ENCODE measurements around the gene UTF1.

The UTF1 gene

GRCh38 chr10:133196936-133197758 is 32.9 kb upstream of the UTF1 start:
- DNase-seq (ENCODE audit: low read depth in 3 of 3) = no peak

DNA sequence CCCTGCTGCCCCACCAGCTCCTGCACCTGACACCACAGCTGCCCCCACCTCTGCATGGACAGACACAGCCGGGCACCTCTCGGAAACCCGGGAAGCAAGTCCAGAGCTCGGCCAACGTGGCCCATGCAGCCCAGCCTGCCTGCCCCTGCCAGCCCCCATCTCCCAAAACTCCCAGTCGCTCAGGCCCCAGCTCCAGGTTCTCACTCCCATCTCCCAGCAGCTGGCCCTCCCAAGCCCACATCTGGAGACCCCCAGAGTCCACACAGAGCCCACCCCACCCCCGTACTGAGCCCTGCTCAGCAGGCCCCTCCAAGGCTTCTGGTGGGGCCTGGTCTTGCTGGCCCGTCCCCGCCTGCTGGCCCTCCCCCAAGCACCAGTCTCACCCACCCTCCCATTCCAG is 32.2 kb upstream of the UTF1 start:
- no peak for DNase-seq (ENCODE audit: low read depth in 3 of 3)

DNA sequence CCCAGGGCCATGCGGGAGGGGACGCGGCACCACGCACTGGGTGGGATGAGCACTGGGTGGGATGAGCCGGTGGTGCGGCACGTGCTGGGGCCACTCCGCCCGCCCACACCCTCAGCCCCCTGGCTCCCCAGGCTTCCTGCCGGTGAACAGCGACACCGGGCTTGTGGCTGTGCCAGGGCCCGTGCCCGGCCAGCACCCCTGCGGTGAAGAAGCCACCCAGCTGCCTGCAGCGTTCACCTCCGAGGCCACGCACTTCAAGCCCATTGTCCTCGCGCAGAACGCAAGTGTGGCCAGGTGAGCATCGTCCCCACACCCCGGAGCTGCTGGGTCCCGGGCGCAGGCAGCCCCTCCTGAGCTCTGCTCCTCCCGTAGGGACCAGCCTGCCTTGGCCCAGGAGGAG is 31.8 kb upstream of the UTF1 start:
- DNase-seq (ENCODE audit: low read depth in 3 of 3) = no peak

DNA sequence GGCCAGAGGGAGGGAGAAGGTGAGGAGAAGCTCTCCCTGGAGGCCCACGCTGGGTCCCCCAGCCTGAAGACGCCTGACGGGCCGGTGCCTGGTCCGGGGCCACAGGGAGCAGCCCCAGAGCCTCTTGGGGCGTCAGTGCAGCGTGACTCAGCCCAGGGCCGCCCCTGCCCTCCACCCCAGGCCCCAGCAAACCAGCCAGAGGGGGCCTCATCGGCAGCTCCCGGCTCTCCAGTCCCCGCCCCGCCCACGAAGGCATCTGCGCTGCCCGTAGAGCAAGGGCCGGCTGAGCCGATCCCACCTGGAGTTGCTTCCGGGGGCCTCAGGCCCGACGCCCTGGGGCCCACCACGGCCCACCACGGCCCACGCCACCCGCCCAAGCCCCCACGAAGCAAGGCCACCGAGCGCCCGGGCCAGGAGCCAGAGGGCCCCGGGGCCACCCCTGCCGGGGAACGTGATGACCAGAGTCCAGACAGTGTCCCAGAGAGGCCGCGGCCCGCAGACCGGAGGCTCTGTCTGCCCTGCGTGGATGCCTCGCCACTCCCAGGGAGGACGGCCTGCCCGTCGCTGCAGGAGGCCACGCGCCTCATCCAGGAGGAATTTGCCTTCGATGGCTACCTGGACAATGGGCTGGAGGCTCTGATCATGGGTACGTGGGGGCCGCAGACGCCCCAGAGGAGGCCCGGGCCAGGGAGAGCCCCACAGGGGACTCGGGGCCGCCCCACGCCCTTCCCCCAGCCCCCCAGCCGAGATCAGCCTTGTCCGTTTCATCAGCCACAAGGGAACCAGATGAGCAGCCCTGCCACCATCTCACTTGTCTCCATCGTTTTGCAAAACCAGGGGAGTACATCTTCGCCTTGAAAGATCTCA is 31.2 kb upstream of the UTF1 start:
- no peak for DNase-seq (ENCODE audit: low read depth in 3 of 3)

GRCh38 chr10:133199488-133199885 is 30.5 kb upstream of the UTF1 start:
- no peak for DNase-seq (ENCODE audit: low read depth in 3 of 3)

DNA sequence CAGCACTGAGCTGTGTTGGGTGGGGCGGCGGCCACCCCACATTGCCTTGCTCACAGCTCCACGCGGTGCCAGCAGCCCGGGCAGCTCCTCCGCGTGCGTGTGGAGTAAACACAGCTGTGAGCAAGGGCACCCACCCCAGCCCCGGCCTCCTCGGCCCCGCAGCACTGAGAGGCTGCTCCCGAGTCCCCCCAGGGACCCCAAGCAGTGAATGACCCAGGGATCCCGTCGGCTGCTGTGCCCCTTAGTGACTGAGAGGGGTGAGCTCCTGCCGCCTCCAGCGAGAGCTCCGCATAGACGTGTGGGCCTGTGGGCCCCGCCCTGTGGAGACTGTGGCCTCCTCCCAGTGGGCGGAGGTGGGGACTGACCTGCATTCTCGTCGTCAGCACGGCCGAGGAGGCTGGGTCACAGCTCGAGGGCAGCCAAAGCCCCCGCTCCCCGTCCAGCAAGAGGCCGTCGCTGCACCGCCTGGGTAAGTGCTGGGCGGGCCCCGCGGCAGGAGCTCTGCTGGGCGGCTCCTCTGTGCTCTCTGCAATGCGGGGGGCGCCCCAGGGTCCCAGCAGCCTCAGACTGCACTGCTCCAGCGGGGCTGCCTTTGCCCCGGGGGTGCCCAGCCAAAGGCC is 29.9 kb upstream of the UTF1 start:
- no peak for DNase-seq (ENCODE audit: low read depth in 3 of 3)

- DNase-seq (ENCODE audit: low read depth in 3 of 3) = no peak
Measured at GRCh38 chr10:133200621-133201031, 29.4 kb upstream of the UTF1 start.

DNA sequence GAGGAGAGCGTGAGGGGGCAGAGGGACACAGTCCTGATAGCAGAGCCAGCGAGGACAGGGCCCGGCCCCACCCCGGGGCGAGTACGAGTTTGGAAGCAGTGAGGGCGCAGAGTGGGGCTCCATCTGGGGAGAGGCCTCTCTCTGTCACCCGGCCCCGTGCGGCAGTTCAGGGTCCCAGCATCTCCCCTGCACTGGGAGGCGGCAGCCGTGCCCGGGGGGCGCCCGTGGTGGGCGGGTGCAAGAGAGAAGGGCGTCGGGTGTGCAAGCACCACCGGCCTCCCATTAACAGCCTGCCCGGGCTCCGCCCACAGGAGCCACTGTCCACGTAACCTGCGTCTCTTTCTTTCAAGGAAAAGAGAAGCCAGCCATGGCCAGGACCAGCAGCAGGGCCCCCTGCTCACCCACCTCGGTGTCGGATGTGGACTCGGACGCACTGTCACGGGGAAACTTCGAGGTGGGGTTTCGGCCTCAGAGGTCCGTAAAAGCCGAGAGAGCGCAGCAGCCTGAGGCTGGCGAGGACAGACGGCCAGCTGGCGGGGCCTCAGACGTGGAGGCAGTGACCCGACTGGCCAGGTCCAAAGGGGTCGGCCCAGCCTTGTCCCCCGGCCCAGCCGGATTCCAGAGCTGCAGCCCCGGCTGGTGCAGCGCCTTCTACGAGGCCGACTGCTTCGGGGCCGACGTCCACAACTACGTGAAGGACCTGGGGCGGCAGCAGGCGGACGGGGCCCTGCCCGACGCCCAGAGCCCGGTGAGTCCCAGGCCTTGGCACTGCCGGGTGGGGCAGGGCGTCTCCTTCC is 28.7 kb upstream of the UTF1 start:
- no peak for DNase-seq (ENCODE audit: low read depth in 3 of 3)

DNA sequence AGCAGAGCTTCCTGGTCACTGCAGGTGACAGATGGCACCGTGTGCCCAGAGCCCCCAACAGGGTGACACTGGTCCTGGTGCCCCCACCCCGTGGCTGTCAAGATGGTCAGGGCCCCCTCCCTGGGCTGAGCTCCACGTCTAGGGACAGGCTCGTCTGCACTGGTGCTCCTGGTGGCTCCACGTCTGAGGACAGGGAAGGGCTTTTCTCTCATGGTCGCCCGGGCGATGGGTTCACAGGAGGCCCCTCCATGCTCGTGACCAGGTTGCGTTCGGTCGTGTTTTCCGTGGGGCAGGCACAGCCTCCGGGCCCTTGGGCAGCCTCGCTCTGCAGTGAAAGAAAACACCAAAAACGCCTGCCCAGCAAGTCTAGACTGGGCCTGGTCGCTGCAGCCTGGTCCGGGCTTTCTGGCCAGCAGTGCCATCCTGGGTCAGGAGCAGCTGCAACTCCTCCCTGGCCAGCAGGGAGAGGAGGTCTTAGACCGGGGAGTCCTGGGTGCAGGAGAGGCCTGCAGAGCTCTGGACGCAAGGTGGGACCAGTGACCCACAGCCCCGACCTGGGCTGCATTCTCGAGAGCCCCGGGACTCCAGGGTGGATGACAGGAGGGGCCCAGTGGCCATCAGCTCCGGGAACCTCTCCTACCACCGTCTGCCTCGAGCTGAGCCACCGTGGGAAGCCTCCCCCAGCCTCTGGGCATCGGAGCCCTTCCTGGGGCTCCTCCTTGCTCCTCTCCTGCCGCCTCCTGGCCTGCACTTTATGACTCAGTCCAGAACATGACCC is 27.9 kb upstream of the UTF1 start:
- no peak for DNase-seq (ENCODE audit: low read depth in 3 of 3)

GRCh38 chr10:133202778-133203651 is 27.0 kb upstream of the UTF1 start:
- DNase-seq (ENCODE audit: low read depth in 3 of 3) = no peak

GRCh38 chr10:133203652-133204195 is 26.3 kb upstream of the UTF1 start:
- no peak for DNase-seq (ENCODE audit: low read depth in 3 of 3)

DNA sequence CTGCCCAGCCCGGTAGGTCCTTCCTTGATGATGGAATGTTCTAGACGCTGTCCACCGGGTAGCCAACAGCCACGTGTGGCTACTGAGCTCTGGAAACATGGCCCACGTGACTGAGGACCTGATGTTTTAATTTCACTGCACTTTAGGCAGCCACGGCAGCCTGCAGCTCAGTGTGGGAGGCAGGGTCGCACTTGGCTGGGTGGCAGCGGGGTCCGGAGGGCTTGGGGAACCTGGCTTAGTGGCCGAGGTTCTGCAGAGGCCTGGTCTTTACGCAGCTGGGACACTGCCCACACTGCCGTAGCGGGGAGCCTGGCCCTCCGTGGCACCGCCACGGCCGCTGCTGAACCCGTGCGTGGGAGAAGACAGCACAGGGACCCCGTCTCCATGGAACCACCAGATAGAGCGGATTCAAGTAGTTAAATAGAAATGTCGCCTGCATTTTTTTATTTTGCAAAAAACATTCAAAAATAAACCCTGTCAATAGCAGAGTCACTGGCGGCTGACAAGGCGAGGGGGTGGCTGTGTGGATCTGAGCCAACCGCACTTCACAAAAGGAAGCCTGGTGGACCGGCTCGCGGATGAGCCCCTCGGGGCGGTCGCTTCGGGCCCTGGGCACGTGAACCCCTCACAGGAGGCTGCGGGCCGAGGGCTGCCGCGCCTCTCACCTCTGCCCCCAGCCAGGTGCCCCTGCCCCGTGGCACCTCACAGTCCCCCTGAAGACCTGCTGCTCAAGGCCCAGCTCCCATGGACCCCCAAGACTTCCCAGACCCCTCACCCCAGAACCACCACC is 25.6 kb upstream of the UTF1 start:
- no peak for DNase-seq (ENCODE audit: low read depth in 3 of 3)

DNA sequence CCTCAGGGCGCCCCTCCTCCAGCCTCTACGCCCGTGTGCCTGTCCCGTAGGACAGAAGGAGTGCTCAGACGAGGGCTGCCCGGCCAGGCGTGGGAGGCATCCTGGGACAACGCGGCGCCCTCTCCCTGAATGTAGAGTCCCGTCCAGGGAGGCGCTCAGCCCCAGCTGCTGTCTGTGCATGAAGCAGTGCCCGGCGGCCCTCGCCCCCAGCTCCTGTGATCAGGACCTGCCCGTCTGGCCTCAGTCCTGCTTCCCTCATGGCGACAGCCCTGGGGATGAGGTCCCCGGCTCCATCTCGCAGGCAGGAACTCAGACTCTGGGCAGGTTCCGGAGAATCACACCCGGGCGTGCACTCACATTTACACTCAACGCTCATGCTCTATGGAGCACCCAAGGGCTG is 24.9 kb upstream of the UTF1 start:
- DNase-seq (ENCODE audit: low read depth in 3 of 3) = no peak

DNA sequence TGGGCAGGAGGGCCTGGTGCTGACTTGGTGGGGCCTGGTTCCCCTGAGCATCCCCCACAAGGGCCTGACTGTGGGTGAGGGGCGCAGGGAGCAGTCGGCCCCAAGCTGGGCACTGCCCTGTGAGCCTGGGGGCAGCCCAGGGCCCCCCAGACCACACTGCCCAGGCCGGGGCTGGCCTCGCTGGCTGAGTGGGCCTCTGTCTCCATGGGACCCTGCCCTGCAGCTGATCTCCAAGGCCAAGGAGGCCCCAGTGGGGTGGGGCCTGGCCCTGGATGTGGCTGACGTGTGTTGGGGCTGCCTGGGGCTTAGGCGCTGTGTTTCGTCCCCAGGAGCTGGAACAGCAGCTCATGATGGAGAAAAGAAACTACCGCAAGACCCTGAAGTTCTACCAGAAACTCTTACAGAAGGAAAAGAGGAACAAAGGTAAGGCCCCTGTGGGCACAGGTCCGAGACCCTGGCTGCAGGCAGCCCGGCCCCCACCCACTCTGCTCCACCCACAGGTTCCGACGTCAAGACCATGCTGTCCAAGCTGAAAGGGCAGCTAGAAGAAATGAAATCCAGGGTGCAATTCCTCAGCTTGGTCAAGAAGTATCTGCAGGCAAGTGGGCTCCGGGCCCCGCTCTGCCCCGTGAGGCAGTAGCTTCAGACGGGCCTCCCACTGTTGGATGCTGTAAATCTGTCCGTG is 23.5 kb upstream of the UTF1 start:
- DNase-seq (ENCODE audit: low read depth in 3 of 3) = no peak

GRCh38 chr10:133207041-133207600 is 22.9 kb upstream of the UTF1 start:
- no peak for DNase-seq (ENCODE audit: low read depth in 3 of 3)

DNA sequence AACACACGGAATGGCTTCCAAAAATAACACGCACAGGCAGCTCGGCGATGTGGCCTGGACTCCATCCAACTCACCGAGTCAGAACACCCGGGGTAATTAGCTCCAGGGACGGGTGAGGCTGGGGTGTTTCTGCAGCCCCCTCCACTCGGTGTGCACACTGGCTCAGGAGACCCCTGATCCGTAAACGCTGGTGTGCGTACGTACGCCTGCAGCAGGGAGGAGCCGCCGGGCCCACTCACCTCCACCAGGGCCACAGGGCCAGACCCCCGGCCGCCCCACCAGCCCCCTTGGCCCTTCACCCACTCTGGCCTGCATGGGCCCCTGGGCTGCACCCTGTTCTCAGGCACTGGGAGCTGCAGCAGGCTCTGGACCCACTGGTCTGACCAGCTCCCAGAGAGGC is 22.4 kb upstream of the UTF1 start:
- DNase-seq (ENCODE audit: low read depth in 3 of 3) = no peak

- DNase-seq (ENCODE audit: low read depth in 3 of 3) = no peak
Measured at GRCh38 chr10:133208466-133208865, 21.6 kb upstream of the UTF1 start.

DNA sequence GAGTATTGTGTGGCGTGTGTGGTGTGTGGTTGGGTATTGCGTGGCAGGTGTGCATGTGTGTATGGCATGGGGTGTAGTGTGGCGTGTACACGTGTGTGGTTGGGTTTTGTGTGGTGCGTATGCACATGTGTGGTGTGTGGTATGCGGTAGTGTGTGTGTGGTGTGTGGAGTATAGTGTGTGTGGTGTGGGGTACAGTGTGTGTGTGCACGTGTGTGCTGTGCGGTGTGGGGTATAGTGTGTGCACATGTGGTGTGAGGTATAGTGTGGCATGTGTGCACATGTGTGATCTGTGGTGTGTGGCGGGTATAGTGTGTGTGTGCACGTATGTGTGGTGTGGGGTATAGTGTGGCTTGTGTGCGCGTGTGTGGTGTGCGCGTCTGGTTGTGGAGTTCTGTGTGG is 20.9 kb upstream of the UTF1 start:
- DNase-seq (ENCODE audit: low read depth in 3 of 3) = no peak
